Measurements from ENCODE around the gene OPCML. TPM values are rescaled to one million over a fixed set of nuclear protein-coding genes. Genes with fewer than 3 reads are reported as not detected.

OPCML gene
- total and polyA plus RNA-seq, 4 donors = under 0.01 to 0.01 TPM; not detected in 2

DNA sequence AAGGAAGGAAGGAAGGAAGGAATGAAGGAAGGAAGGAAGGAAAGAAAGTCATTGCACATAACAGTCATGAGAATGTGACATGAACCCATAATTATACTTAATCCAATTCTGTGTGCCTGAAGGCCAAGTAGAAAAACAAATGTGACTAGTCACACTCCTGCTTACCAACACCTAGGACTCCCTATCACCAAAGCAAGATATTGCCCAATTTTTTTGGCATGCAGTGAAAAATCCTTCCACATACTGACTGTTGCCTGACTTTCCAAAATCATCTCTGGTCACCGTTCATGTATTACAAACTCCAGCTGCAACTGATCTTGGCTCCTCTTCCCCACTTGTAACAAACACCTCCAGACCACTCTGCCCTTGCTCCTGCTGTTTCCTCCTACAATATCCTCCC, 516.8 kb downstream of the OPCML start:
- no peak overlapping the region for H3K9ac ChIP-seq (ENCODE audit: low read depth in 1 of 2, low read length in 2 of 2)
- 30% methylated on average over 1 of the region's 1 CpG for WGBS
- H3K27me3 ChIP-seq (ENCODE audit: control insufficient read depth in 4 of 4, insufficient read depth in 4 of 4, low read length in 3 of 4) = peaks cover 0 to 7% (median 0%) of the 10 kb centered on the region in 4 donors

DNA sequence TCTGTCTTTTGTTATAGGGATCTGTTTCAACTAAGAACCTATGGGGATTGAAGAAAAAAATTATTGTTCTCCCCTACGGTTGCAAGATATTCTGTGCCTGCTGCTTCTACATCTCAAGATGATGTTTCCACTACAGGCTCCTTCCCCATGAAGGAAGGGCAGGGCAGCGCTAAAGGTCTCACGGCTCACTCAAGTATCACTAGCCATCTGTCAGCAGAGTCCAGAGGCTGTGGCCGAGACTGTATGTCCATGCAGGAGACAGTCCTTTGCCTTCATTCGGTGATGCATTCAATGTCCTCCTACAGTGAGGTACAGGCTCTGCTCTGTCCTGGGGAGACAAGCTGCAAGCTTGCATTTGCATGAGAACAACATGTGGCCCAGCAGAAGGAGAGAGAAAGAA, 518.0 kb downstream of the OPCML start:
- DNase-seq (ENCODE audit: low spot score) = no peak
- TF ChIP-seq YY1 (IDR thresholded peaks at IDR 0.05) = no peak
- no peak for TF ChIP-seq TAF1 (conservative IDR thresholded peaks at IDR 0.05)
- TF ChIP-seq HNF4A (conservative IDR thresholded peaks at IDR 0.05) = no peak
- TF ChIP-seq, protein P1, sequence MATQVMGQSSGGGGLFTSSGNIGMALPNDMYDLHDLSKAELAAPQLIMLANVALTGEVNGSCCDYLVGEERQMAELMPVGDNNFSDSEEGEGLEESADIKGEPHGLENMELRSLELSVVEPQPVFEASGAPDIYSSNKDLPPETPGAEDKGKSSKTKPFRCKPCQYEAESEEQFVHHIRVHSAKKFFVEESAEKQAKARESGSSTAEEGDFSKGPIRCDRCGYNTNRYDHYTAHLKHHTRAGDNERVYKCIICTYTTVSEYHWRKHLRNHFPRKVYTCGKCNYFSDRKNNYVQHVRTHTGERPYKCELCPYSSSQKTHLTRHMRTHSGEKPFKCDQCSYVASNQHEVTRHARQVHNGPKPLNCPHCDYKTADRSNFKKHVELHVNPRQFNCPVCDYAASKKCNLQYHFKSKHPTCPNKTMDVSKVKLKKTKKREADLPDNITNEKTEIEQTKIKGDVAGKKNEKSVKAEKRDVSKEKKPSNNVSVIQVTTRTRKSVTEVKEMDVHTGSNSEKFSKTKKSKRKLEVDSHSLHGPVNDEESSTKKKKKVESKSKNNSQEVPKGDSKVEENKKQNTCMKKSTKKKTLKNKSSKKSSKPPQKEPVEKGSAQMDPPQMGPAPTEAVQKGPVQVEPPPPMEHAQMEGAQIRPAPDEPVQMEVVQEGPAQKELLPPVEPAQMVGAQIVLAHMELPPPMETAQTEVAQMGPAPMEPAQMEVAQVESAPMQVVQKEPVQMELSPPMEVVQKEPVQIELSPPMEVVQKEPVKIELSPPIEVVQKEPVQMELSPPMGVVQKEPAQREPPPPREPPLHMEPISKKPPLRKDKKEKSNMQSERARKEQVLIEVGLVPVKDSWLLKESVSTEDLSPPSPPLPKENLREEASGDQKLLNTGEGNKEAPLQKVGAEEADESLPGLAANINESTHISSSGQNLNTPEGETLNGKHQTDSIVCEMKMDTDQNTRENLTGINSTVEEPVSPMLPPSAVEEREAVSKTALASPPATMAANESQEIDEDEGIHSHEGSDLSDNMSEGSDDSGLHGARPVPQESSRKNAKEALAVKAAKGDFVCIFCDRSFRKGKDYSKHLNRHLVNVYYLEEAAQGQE (IDR thresholded peaks at IDR 0.05) = no peak
- no peak for TF ChIP-seq FOXA1 (IDR thresholded peaks at IDR 0.05)
- TF ChIP-seq EGR1 (IDR thresholded peaks at IDR 0.05; ENCODE audit: low read depth in 2 of 2) = no peak
- TF ChIP-seq, protein P2, sequence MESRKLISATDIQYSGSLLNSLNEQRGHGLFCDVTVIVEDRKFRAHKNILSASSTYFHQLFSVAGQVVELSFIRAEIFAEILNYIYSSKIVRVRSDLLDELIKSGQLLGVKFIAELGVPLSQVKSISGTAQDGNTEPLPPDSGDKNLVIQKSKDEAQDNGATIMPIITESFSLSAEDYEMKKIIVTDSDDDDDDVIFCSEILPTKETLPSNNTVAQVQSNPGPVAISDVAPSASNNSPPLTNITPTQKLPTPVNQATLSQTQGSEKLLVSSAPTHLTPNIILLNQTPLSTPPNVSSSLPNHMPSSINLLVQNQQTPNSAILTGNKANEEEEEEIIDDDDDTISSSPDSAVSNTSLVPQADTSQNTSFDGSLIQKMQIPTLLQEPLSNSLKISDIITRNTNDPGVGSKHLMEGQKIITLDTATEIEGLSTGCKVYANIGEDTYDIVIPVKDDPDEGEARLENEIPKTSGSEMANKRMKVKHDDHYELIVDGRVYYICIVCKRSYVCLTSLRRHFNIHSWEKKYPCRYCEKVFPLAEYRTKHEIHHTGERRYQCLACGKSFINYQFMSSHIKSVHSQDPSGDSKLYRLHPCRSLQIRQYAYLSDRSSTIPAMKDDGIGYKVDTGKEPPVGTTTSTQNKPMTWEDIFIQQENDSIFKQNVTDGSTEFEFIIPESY (IDR thresholded peaks at IDR 0.05) = no peak
- no peak for TF ChIP-seq FOXA2 (IDR thresholded peaks at IDR 0.05)
- TF ChIP-seq, protein P3, sequence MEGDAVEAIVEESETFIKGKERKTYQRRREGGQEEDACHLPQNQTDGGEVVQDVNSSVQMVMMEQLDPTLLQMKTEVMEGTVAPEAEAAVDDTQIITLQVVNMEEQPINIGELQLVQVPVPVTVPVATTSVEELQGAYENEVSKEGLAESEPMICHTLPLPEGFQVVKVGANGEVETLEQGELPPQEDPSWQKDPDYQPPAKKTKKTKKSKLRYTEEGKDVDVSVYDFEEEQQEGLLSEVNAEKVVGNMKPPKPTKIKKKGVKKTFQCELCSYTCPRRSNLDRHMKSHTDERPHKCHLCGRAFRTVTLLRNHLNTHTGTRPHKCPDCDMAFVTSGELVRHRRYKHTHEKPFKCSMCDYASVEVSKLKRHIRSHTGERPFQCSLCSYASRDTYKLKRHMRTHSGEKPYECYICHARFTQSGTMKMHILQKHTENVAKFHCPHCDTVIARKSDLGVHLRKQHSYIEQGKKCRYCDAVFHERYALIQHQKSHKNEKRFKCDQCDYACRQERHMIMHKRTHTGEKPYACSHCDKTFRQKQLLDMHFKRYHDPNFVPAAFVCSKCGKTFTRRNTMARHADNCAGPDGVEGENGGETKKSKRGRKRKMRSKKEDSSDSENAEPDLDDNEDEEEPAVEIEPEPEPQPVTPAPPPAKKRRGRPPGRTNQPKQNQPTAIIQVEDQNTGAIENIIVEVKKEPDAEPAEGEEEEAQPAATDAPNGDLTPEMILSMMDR (IDR thresholded peaks at IDR 0.05; ENCODE audit: low read depth, low read length, missing input control) = no peak
- TF ChIP-seq, protein P4, sequence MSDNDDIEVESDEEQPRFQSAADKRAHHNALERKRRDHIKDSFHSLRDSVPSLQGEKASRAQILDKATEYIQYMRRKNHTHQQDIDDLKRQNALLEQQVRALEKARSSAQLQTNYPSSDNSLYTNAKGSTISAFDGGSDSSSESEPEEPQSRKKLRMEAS (IDR thresholded peaks at IDR 0.05) = no peak
- TF ChIP-seq, protein P5, sequence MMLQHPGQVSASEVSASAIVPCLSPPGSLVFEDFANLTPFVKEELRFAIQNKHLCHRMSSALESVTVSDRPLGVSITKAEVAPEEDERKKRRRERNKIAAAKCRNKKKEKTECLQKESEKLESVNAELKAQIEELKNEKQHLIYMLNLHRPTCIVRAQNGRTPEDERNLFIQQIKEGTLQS (IDR thresholded peaks at IDR 0.05) = no peak
- TF ChIP-seq NR2F2 (IDR thresholded peaks at IDR 0.05) = no peak
- no peak for TF ChIP-seq SP1 (IDR thresholded peaks at IDR 0.05)
- TF ChIP-seq HNF4G (IDR thresholded peaks at IDR 0.05) = no peak
- TF ChIP-seq JUND (IDR thresholded peaks at IDR 0.05) = no peak
- no peak for TF ChIP-seq GABPA (IDR thresholded peaks at IDR 0.05 in 1 of 2, conservative IDR thresholded peaks at IDR 0.05 in 1 of 2)
- no peak for TF ChIP-seq RAD21 (IDR thresholded peaks at IDR 0.05)
- TF ChIP-seq RXRA (IDR thresholded peaks at IDR 0.05) = no peak
- H3K27me3 ChIP-seq (ENCODE audit: control insufficient read depth in 4 of 4, insufficient read depth in 4 of 4, low read length in 3 of 4) = peaks cover 0 to 4% (median 0%) of the 10 kb centered on the region in 4 donors
- H3K9ac ChIP-seq (ENCODE audit: low read depth in 1 of 2, low read length in 2 of 2) = no peak overlapping the region
- peaks cover 0 to 15% (median 13%) of the 10 kb centered on the region in 4 donors for H3K4me1 ChIP-seq (ENCODE audit: control insufficient read depth in 4 of 4, insufficient read depth in 4 of 4, low read length in 3 of 4)
- H3K27ac ChIP-seq (ENCODE audit: low read depth in 1 of 2, low read length in 2 of 2) = no peak overlapping the region
- no peaks in the 10 kb centered on the region for H3K9me3 ChIP-seq (ENCODE audit: control insufficient read depth in 4 of 4, low read length in 3 of 4)
- WGBS = 88% methylated on average over 5 of the region's 5 CpGs
- no peaks in the 10 kb centered on the region for H3K36me3 ChIP-seq (ENCODE audit: control insufficient read depth in 4 of 4, insufficient read depth in 3 of 4, low read depth in 1 of 4, low read length in 3 of 4)
- no peak overlapping the region for H3K4me3 ChIP-seq (ENCODE audit: low read depth in 1 of 3, low read length in 3 of 3)

More for the DNA sequence above, 516.8 kb downstream of the OPCML start:
- TF ChIP-seq, protein P5 (IDR thresholded peaks at IDR 0.05) = no peak
- TF ChIP-seq, protein P4 (IDR thresholded peaks at IDR 0.05) = no peak
- TF ChIP-seq SP1 (IDR thresholded peaks at IDR 0.05) = no peak
- H3K27ac ChIP-seq (ENCODE audit: low read depth in 1 of 2, low read length in 2 of 2) = no peak overlapping the region
- H3K4me3 ChIP-seq (ENCODE audit: low read depth in 1 of 3, low read length in 3 of 3) = no peak overlapping the region
- H3K36me3 ChIP-seq (ENCODE audit: control insufficient read depth in 4 of 4, insufficient read depth in 3 of 4, low read depth in 1 of 4, low read length in 3 of 4) = no peaks in the 10 kb centered on the region
- H3K9me3 ChIP-seq (ENCODE audit: control insufficient read depth in 4 of 4, low read length in 3 of 4) = no peaks in the 10 kb centered on the region
- peaks cover 0 to 15% (median 13%) of the 10 kb centered on the region in 4 donors for H3K4me1 ChIP-seq (ENCODE audit: control insufficient read depth in 4 of 4, insufficient read depth in 4 of 4, low read length in 3 of 4)
- DNase-seq (ENCODE audit: low spot score) = no peak
